WERI-Rb-1 (cell line): ENCODE measurements around the gene BCAP29.

Experiments
- DNase-seq: peaks from one replicate; pipeline ENCODE4 v3.0.0-alpha.2; 2020
- H3K27ac ChIP-seq: fragments of 250-450 bp; sonication (Bioruptor Pico); 2 replicates; pipeline ENCODE4 v1.5.1; 2020; ENCODE audit warnings: mild to moderate bottlenecking, moderate library complexity
- H3K27me3 ChIP-seq: fragments of 250-450 bp; sonication (Bioruptor Pico); 2 replicates; pipeline ENCODE4 v1.5.1; 2021; ENCODE audit warnings: mild to moderate bottlenecking, low read depth, moderate library complexity; ENCODE audit not compliant: insufficient read depth, severe bottlenecking
- H3K36me3 ChIP-seq: fragments of 250-450 bp; sonication (Bioruptor Pico); 2 replicates; pipeline ENCODE4 v1.5.1; 2020; ENCODE audit warnings: mild to moderate bottlenecking, moderate library complexity
- H3K4me3 ChIP-seq: 2 replicates; pipeline ENCODE4 v1.5.1; 2011; ENCODE audit warnings: low read depth, mild to moderate bottlenecking, control low read depth, low read length
- H3K9me3 ChIP-seq: fragments of 250-450 bp; sonication (Bioruptor Pico); 2 replicates; pipeline ENCODE4 v1.5.1; 2021; ENCODE audit warnings: mild to moderate bottlenecking, moderate library complexity; ENCODE audit not compliant: severe bottlenecking
- CTCF ChIP-seq: IDR thresholded peaks from 2 replicates; pipeline ENCODE4 v1.5.1; 2011; ENCODE audit warnings: low read depth, mild to moderate bottlenecking, control low read depth, inconsistent platforms, low read length

The BCAP29 gene

GRCh38 chr7:107666790-107667189 is 86.7 kb downstream of the BCAP29 start:
- no peak for TF ChIP-seq CTCF
- Histone ChIP-seq H3K27ac (no peak overlapping the region), H3K27me3 (no peaks in the 10 kb centered on the region), H3K9me3 (no peaks in the 10 kb centered on the region), H3K36me3 (no peaks in the 10 kb centered on the region), H3K4me3 (no peak overlapping the region)
- DNase-seq = no peak

GRCh38 chr7:107667341-107667740 is 87.3 kb downstream of the BCAP29 start:
- Histone ChIP-seq H3K36me3 (no peaks in the 10 kb centered on the region), H3K9me3 (no peaks in the 10 kb centered on the region), H3K27ac (no peak overlapping the region), H3K4me3 (no peak overlapping the region), H3K27me3 (no peaks in the 10 kb centered on the region)
- TF ChIP-seq CTCF = no peak
- DNase-seq = no peak

- DNase-seq = no peak
- Histone ChIP-seq H3K4me3 (no peak overlapping the region), H3K9me3 (no peaks in the 10 kb centered on the region), H3K27me3 (no peaks in the 10 kb centered on the region), H3K36me3 (no peaks in the 10 kb centered on the region), H3K27ac (no peak overlapping the region)
- TF ChIP-seq CTCF = no peak
These were observed 88.2 kb downstream of the BCAP29 start for GRCh38 chr7:107668296-107668695.
